Astrocyte (in vitro differentiated cells and primary cell): Measurements from ENCODE around the gene GRIN2A.

Source experiments
- EZH2 ChIP-seq: IDR thresholded peaks from 2 replicates; pipeline ENCODE4 v1.6.1; 2012; ENCODE audit warnings: mild to moderate bottlenecking, low read length, inconsistent platforms; ENCODE audit not compliant: insufficient read depth
- TF ChIP-seq, protein P1 (sequence below): IDR thresholded peaks from 2 replicates; pipeline ENCODE4 v1.5.1; 2011; ENCODE audit warnings: low read depth, mild to moderate bottlenecking, inconsistent platforms, low read length, moderate library complexity; ENCODE audit not compliant: insufficient read depth

- TF ChIP-seq, protein P1, sequence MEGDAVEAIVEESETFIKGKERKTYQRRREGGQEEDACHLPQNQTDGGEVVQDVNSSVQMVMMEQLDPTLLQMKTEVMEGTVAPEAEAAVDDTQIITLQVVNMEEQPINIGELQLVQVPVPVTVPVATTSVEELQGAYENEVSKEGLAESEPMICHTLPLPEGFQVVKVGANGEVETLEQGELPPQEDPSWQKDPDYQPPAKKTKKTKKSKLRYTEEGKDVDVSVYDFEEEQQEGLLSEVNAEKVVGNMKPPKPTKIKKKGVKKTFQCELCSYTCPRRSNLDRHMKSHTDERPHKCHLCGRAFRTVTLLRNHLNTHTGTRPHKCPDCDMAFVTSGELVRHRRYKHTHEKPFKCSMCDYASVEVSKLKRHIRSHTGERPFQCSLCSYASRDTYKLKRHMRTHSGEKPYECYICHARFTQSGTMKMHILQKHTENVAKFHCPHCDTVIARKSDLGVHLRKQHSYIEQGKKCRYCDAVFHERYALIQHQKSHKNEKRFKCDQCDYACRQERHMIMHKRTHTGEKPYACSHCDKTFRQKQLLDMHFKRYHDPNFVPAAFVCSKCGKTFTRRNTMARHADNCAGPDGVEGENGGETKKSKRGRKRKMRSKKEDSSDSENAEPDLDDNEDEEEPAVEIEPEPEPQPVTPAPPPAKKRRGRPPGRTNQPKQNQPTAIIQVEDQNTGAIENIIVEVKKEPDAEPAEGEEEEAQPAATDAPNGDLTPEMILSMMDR, result no peak
- no peak for TF ChIP-seq EZH2
These were observed 150.3 kb downstream of the GRIN2A start for GRCh38 chr16:10031955-10032354.
